Measurements from ENCODE around the gene KBTBD8.

The KBTBD8 gene

DNA sequence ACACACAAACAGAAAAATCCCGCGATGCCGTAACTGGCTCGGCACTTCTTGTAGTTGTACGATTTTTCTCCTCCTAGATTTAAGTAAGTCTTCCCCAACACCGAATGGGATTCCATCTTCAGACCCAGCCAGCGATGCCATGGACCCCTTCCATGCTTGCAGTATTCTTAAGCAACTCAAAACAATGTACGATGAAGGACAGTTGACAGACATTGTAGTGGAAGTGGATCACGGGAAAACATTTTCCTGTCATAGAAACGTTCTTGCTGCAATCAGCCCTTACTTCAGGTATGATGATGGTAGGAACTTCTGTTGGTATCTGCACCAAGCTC is 763 bp downstream of the KBTBD8 start:
- DNase-seq = no peak

DNA sequence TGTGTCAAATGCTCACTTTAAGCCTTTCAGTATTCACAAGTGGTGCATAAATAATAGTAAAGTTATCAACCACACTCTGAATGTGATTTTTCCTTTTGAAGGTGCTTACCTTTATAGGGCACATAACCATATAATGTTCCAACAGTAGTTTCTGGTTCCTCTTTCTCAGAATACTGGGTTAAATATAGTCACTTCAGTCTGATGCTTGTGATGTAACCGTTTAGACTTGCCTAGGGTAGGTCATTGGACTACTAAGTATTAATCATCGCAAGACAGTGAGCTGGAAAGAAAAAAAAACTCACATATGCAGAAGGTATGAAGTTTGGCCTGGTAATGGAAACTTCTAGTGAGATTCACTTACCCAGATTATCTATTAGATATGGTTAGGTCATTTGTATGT is 1.9 kb downstream of the KBTBD8 start:
- DNase-seq = no peak

DNA sequence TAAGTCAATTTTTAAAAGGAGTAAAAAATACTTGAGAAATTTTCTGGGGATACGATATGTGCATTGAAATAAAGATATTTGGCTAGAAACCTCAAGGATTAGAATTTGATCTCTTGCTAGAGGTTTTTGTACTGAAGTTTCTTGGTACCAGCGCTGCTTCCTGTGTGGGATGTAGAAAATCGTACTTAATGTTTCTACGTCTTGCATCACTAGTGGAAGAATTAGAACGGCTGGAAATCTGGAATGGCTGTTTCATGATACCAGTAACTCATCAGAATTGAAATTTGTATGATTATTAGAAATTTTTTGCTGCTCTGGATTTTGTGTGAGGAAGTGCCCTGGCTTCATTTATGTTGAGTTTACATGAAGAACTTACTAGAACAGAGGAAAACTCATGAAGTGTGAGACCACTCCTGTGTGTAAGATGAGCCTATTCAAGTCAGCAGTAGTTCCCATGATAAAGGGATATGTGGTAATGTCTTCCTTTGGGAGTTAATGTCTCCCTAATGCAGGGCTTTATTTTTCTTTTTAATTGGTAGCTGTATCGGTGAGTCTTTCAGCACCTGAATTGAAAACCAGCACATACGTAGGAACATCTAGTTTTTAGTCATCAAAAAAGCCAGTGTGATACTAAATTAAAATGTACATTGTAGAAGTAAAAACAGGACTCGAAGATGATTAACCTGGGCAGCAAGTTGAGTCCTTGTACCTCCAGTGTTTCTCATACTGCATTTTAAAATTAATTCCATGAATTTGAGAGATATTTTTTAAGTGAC is 3.2 kb downstream of the KBTBD8 start:
- no peak for DNase-seq

DNA sequence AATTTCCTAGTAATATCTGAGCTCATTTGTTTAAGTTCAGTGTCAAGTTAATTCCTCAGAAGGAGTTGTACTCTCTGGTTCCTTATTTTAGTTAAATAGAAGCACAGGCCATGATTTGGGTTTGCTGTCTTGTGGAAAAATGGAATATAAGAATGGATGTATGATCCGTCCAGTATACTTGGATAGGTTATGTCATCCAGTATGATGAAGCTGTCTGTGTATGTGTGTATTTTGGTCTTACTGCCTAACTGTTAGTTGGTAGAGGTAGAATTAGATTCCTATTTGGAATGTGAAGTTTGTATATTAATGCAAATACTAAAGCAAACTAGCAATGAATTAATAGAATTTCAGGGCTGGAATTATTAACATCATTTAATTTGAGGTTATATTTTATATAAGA is 7.9 kb downstream of the KBTBD8 start:
- DNase-seq = no peak

DNA sequence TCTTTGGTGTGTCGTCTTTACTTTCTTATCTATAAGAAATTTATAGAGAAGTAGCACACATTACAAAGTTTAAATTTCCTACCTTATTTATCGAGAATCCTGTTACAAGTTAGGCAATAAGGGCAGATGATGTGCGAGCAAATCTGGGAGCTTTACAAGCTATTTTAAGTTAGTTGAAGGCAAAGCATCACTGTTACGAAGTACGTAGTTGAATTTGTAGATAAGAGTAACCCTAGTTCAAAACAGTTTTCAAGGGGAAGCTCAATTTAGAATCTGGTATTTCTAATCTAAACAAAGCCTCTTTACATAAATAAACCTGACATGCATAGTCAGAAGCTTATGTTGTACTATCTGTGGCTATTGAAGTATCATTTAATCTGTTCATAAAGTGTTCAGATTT is 8.4 kb downstream of the KBTBD8 start:
- DNase-seq = no peak

DNA sequence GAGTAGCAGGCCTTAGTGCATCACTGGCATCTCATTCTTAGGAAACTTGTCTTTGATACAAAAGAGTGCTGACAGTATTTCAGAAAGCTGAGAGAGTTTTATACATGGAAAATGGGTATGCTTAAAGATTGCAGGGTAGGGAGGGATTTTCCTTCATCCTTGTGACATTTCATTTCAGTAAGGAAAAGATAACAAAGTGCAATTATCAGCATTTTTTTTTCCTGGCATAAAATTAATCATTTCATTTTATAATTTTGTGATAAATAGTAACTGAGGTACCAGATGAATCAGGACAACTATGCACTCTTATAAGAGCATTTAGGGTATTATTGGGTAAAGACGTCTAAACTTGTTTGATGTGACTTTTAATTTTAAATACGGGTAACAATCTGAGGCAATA is 10.3 kb downstream of the KBTBD8 start:
- DNase-seq = no peak

DNA sequence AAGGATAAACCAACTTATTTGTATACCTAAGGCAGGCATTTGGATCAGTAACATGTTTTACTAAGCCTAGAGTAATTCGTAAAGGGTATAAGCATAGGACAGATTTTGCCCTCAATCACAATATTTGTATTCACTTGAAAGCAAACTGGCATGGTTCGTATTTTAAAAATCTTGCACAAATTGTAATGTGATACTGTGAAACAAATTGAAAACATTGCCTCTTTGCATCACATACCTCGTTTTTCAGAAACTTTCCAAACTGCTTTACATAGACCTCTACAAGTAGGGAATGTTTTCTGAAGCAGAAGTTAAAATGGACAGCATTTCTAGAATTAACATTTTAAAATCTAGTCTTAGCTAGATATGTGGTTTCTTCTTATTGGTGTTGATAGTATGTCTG is 11.6 kb downstream of the KBTBD8 start:
- no peak for DNase-seq

DNA sequence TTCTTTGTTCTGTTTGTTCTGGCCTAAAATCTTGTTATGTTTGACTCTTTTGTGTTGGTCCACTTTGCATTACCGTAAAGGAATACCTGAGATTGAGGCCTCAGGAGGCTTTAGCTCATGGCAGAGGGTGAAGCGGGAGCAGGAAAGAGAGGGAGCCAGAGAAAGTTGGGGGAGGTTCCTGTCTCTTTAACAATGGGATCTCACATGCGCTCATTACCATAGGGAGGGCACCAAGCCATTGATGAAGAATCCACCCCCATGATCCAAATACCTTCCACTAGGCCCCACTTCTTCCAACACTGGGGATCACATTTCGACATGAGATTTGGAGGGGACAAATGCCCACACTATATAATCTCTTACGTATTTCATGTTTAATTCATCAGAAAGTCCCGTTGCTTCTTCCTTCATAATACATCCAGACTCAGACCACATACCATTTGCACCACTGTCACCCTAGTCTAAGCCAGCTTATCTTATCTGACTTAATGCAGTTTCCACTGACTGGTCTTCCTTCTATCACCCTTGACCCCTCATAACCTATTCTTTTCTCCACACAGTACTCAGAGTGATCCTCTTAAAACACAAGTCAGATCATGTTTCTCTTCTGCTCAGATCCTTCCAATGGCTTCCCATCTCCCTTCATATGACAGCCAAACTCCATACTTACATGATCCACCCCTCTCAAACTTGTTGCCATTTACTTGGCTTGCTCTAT is 13.5 kb downstream of the KBTBD8 start:
- DNase-seq = no peak

DNA sequence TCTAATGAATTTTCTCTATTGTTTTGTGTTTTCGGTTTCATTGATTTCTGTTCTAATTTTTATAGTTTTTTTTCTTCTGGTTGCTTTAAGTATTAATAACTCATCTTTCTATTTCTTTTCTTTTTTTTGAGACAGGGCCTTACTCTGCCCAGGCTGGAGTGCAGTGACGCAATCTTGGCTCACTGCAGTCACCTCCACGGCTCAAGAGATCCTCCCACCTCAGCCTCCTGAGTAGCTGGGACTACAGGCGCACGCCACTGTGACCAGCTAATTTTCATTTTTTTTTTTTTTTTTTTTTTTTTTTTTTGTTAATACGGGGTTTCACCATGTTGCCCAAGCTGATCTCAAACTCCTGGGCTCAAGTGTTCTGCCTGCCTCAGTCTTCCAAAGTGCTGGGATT is 14.5 kb downstream of the KBTBD8 start:
- no peak for DNase-seq

DNA sequence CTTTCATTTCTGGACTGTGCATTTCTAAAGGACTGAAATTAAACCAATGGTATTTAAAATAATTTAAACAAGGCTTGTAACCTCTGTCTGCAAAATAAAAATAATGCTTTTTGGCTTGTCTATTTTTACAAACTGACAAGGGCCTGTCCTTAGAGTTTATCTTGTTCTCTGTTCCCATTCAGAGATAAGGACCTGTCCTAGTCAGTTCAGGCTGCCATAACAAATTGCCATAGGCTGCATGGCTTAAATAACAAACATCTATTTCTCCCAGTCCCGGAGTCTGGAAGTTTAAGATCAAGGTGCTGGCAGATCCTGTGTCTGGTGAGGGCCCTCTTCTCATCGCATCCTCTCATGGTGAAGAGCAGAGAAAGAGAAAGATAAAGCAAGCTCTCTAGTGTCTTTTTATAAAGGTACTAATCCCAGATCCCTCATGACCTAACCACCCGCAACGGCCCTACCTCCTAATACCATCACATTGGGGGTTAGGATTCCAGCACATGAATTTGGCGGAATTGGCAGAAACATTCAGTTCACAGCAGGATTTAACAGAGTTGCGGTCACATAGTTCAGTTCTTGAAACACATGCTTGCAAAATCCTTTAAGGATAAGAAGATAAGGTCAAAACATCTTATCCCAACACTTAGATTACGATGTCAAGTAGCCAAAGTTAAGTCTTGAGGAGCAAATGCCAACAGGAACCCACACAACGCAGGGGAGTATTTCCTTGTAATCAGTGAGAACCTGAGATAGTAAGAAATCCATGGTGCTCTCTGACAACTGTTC is 17.8 kb downstream of the KBTBD8 start:
- no peak for DNase-seq

DNA sequence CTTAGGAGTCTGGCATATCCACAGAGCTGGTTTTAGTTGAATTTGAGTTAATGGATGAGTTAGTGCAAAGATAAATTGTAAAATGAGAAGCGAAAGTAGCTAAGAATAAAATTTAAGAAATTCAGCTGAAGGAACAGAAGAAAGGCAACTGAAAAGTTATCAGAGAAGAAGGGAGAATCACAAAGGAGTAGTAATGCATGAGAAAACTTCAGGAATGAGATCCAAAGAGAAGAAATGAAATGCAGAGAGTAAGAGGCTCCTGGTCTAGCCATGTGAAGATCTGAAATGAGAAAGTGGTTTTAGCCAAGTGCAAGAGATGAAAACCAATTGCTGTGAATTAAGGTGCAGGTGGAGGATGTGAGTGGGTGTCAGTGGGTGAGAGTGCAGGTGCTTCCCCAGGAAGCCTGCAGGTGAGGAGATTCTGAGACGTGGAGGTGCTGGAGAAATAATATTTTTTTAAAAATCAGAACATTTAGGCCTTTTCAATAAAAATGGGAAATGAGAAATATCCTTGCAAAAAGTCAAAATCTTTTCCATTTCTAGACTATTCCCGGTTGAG is 18.5 kb downstream of the KBTBD8 start:
- no peak for DNase-seq

DNA sequence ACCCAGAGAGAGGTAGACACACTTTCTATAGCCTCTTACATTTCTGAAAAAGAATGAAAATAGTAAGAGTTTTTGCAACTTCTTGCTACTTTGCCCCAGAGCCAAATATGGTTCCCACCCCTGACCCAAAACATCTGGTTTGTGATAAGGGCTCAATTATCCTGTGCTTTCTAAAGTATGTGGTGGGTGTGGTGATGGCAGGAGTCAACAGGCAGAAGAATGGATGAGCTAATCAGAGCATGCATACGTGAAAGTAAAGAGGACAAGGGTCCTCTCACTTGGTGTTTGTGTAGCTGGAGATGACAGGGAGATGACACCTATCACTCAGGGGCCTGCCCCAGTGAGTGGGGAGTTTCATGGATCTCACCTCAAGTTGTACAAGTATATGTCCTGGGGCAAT is 19.1 kb downstream of the KBTBD8 start:
- no peak for DNase-seq

DNA sequence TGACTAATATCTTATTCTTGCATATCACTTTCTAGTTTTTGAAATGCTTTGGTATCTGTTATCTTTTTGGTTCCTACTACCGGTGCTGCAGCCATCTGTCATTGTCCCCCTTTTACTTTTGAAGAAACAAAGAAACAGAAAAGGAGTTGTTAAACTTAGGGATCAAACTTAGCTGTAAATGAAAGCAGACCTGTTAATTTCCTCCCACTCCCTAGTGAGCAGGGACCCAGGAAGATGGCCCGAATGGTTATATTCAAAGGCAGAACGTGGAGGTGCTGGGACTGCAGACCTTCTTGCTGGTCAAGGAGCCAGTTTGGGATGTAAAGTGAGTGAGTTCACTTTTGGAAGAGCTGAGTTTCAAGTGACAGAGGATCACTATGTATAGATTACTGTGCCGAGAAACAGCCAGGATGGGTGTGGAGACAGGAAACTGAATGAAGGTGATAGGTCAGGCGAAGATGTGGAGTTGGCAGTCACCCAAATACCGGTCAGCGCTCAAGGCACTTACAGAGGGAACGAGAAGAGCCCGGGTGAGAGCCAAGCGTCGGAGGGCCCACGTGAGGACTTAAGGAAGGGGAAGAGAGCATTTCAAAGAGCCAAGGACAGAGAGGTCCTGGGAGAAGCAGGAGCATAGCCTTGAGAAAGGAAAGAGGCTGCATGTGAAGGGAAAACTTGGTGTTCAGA is 20.1 kb downstream of the KBTBD8 start:
- DNase-seq = peak; percentile 27

DNA sequence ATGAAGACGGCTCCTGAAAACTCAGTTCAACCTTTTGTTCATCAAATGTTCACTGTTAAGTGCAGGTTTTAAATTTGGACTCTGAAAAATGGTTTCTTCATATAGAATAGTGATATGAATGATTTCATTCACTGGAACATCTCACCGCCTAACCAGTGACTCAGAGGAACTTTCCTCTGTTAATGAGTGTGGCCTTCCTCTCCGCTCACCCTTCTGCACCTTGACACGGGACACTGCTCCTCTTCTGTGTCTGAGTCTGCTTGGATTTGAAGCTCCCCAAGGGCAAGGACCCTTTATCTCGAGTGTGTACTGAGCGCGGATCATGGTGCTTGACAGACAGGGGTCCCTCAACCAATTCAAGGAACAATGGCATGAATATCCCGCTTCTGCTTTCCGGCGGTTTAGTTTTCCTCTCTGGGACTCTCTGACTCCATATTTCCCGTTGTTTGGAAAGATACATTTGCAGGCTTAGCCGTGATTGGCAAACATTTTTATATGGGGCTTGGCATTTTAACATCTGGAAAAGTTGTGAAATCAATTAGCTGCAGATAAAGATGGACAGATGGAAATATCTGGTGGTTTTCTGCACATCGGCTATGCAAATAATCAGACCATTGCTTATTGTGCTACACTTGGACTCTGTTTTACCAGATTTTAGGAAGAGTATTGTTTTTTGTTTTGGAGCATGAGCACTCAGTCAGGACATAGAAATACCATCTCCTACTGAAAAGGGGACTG is 20.9 kb downstream of the KBTBD8 start:
- no peak for DNase-seq

DNA sequence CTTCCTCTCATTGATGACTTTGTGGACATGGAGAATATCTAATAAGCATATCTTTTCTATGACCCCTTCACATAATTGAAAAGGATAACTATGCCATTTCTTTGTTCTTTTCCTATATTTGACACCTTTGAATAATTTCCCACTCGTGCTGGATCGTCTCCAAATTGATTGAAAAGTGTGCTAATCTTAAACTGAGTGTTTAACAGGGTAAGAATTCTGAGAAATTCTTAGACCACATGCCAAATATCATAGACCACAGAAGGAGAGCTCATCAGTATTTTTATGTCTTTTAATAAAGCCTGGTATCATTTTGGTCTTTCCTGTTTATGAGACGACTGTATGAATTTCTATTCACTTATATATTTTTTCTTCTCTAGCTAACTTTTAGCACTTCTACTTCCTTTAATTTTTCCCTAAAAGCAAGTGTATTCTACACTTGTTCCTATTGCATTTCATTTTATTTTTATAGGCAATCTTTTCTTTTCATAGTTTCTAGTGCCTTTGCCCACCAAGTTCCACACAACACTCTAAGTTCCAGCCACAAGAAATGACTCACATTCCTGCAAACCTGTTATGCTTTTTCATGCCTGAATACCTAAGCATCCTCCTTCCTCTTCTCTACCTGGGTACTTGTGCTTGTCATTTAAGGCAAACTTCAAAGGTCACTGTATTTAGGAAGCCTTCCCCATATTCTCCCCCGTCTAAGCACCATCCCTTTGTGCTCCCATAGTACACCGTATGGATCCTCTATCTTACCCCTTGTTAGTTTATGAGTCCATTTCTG is 30.1 kb downstream of the KBTBD8 start:
- no peak for DNase-seq

DNA sequence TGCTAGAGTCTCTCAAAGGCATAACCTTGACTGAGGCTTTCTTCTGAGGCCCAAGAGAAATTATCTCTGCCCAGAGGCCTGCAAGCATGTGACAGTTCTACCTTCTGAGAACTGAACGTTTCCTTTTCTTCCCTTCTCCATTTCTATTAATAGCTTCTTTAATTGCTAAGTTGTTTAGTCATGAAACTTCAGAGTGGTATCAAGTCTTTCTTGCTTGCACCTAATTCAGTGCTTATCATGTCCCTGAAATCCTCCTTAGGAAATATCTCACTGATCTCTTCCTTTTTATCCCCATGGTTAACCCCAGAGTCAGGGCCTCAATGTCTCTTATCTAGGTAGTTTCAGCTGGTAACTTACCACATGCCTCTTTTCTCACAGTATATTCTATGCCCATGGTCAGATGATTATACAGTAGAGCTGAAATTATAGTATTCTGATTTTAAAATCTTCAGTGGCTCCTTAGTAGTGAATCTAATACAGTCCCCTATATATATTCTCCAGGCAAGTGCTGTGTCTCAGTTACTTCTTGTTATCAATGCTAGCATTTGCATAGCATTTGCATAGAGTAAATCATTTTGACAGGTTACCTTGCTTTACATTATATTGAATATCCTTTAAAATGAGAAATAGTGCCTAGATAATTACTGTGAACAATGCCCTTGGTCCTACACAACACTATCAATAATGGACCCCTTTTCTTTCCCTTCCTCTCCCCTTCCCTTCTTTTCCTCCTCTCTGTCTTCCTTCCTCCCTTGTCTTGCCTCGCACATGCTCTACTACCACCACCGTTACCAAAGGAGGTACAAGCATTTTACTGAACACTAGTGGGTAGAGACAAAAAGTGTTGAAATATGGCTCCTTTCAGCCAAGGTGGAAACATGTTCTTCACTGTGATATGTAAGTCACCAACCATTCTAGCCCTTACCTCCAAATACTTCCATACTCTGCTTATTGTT is 33.0 kb downstream of the KBTBD8 start:
- DNase-seq = no peak

DNA sequence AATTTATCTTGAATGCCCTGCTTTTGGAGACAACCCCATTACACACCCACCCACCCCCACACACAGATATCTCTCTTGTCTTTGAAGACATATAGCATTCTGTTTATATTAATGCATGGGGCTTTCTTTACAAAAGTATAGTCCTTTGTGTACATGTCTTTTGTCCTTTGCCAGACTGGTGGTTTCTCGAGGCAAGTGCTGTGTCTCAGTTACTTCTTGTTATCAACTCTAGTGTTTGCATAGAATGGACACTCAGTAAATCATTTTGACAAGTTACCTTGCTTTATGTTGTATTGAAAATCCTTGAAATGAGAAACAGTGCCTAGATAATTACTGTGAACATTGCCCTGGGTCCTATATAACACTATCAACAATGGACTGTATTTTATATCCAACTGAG is 33.9 kb downstream of the KBTBD8 start:
- DNase-seq = no peak

DNA sequence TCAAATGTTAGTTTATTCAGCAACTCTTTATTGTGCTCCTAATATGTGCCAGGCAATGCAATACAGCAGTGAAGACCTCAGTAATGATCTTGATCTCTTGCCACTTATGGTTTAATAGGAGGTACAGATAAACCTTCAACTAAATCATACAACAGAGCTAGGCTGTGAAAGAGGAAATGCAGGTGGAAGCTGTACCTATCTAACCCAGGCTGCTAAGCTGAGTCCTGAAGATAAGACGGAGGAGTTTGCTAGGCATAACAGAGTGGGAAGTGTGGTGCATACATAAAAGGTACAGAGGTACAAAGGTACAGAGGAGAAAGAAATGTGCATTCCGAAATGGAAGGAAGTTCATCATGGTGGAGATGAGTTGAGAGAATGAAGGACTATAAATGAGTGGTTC is 35.0 kb downstream of the KBTBD8 start:
- no peak for DNase-seq

DNA sequence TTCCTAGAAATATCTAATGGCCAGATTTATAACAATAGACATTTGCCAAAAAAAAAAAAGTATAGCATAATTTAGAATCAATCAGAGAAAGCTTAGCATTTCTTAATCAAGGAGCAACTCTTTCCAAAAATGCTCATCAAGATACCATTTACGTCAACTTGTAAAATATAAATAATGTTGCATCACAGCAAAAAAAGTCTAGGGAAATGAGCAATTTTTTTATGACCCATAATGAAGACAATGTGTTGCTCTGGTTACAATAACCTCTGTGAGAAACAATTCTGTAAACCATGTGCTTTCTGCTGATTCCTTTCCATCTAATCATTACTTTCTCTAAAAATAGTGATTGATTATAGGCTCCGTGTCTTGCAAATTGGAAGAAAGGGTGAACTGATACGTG is 36.3 kb downstream of the KBTBD8 start:
- DNase-seq = no peak

DNA sequence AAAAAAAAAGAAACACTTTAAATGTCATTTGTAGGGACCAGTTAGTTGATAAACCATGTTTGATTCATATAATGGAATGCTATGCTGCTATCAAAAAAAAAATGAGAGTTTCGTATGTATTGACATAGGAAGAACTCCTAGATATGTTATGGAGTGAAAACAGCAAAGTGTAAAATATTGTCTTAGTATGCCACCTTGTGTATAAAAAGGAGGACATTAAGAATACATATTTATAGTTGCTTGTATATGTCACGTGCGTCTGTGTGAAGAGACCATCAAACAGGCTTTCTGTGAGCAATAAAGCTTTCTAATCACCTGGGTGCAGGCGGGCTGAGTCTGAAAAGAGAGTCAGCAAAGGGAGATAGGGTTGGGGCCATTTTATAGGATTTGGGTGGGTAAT is 39.5 kb downstream of the KBTBD8 start:
- DNase-seq = no peak

Data from femur (tissue), 1 donor.